DMS 273 (cell line): ENCODE data around the gene SPTB.

ENCODE experiments used
- DNase-seq: peaks from one replicate; lab custom pipeline; 2025; ENCODE audit not compliant: unreplicated experiment; lab: John Stamatoyannopoulos, UW

The SPTB gene

GRCh38 chr14:64755781-64756221 lies 123.9 kb downstream of the SPTB start:
- DNase-seq: no peak

- DNase-seq: no peak
Measured at GRCh38 chr14:64754685-64755084, 125.0 kb downstream of the SPTB start.

- no peak for DNase-seq
Measured at GRCh38 chr14:64753999-64754398, 125.7 kb downstream of the SPTB start.

GRCh38 chr14:64753374-64753773 lies 126.3 kb downstream of the SPTB start:
- no peak for DNase-seq

- DNase-seq: no peak
Measured at GRCh38 chr14:64752909-64753308, 126.8 kb downstream of the SPTB start.

GRCh38 chr14:64748995-64749714 lies 130.6 kb downstream of the SPTB start:
- DNase-seq: no peak

- DNase-seq: no peak
Measured at GRCh38 chr14:64748521-64748920, 131.2 kb downstream of the SPTB start.

- DNase-seq: no peak
Measured at GRCh38 chr14:64747327-64747726, 132.4 kb downstream of the SPTB start.

- no peak for DNase-seq
Measured at GRCh38 chr14:64746298-64747250, 133.1 kb downstream of the SPTB start.

GRCh38 chr14:64745511-64746091 lies 134.1 kb downstream of the SPTB start:
- no peak for DNase-seq

GRCh38 chr14:64743061-64743460 lies 136.6 kb downstream of the SPTB start:
- DNase-seq: no peak

- DNase-seq: no peak
Measured at GRCh38 chr14:64741961-64742360, 137.7 kb downstream of the SPTB start.

- no peak for DNase-seq
Measured at GRCh38 chr14:64741200-64741599, 138.5 kb downstream of the SPTB start.

- no peak for DNase-seq
Measured at GRCh38 chr14:64738281-64738804, 141.4 kb downstream of the SPTB start.

- DNase-seq: no peak
Measured at GRCh38 chr14:64737391-64738280, 142.1 kb downstream of the SPTB start.

GRCh38 chr14:64736271-64737169 lies 143.2 kb downstream of the SPTB start:
- DNase-seq: no peak

GRCh38 chr14:64734990-64735389 lies 144.7 kb downstream of the SPTB start:
- peak; percentile 41 for DNase-seq

- DNase-seq: no peak
Measured at GRCh38 chr14:64733899-64734298, 145.8 kb downstream of the SPTB start.

GRCh38 chr14:64733321-64733720 lies 146.4 kb downstream of the SPTB start:
- no peak for DNase-seq
